Brain pericyte (primary cell): ENCODE measurements around the gene ADD2.

Experiments
- DNase-seq: peaks from one replicate; pipeline ENCODE4 v3.0.0-alpha.2; 2012; ENCODE audit warnings: low read depth, low spot score

The ADD2 gene

DNA sequence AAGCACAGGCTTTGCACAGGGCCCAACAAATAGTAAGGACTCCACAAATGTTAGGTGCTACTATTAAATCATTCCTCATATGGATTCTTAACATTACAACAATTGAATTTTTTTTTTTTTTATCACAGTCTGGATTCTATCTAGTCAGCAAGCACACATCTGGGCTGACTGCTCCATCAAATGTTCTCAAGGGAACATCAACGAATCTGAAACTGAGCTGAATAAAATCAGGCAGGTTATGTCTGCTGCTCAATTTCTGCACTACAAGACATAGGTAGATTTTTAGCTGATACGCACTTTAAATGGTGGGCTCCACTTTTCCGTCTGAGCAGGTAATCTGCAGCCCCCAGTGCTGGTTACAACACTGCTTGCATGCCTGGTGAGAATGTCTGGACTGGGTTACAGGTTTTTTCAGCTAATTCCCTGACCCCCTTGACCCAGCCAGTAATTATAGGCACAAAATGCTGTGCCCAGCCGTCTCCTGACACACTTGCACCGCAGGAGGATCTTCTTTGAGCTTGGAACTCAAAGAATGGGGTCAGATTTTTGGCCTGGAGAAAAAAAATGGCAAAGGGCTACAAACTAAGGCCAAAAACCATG, 44.6 kb downstream of the ADD2 start:
- DNase-seq = no peak

- DNase-seq = no peak
Measured at GRCh38 chr2:70720124-70720523, 47.9 kb downstream of the ADD2 start.

GRCh38 chr2:70719231-70719630, 48.8 kb downstream of the ADD2 start:
- DNase-seq = no peak

DNA sequence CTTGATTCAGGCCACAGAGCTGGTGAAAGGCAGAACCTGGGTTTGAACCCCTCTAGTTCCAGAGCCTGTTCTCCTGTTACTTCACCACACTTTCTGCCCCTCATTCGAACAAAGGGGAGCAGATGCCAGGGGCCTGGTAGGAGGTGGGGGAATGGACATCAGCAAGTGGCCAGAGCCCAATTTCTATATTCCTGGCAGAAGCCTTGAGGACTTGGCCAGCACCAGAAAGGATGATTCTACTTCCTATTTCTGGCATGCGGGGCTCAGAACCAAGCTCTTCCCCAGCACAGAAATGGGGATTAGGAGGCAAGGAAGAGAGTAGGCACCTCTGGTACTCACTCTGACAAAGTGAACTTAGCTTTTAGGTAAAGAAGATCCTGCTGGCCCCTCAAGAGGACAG, 49.3 kb downstream of the ADD2 start:
- no peak for DNase-seq

GRCh38 chr2:70718241-70718640, 49.8 kb downstream of the ADD2 start:
- DNase-seq = no peak

DNA sequence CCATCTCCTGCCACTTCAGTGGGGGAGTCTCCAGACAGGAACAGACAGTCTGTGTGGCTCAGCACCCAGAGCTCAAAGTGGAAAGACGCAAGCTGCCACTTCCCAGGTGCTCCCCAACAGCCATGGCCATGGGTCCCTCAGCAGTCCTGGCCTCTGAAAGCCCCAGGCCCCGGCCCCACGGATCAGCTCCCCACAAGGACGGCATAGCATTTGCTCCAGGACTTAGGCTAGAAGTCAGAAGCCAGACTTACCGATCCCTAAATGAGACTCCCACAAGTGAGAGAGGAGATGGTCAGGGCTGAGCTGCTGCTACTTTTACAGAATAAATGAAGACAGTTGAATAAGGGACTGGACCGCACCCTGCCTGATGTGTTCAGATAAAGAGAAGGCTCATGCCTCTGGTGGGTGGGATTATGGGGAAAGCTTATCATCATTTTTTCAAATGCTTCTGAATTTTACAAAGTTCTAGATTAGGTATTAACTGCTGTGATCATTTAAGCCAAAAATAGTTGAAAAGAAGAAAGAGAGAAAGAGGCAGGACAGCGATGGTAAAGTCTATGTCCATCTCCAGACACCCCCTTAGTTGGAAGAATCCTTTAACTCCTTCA, 50.5 kb downstream of the ADD2 start:
- DNase-seq = no peak

DNA sequence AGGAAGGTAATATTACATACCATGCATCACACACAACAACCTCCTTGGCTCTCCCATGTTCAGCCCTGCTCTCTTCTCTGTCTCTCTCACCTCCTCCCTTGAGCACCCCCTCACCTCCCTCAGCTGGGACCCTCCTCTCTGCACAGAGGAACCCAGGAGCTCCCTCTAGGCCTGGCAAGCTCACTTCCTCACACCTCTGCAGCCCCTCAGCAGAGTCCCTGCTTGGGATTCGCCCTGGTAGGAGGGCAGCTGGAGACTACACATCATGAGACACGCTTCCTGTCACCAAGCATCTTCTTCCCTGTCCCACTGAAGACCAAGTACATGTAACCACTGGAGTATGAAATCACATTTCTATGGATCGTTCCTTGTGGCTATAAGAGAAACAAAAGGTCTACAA, 51.0 kb downstream of the ADD2 start:
- no peak for DNase-seq

- DNase-seq = no peak
Measured at GRCh38 chr2:70716131-70716743, 51.8 kb downstream of the ADD2 start.

- no peak for DNase-seq
Measured at GRCh38 chr2:70715071-70715985, 52.7 kb downstream of the ADD2 start.

DNA sequence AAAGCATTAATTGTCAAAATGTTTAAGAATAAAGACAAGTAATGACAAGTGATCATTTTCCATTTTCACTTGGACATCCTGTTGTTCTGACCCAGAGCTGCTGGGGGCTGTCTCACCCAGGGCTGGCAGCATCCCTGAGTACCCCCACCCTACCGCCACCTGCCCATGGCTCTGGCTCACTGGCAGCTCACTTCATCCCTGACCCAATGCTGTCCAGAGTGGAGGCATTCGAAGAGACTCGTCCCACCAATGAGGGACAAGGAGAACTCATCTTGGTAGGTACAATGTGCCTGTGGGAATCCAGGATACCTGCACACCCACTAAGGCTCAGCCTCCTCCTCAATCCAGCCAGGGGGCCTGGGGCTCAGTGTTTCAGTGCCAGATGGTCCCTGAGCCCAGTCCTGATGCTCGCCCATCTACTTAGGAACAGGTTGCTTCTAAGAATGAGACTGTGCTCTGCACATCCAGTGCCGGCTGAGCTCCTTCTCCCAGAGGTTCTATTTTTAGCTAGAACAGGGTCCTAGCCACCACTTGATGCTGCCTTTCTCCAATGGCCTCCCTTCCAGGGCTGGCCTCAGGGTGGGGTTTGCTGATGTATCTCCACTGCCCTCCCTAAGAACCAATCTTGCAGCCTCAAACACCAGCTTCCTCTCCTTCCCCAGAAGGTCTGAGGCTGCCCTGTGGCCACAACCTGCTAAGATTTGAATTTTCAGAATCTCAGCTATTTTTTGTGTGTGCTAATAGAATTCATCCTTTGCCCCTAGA, 53.7 kb downstream of the ADD2 start:
- no peak for DNase-seq

DNA sequence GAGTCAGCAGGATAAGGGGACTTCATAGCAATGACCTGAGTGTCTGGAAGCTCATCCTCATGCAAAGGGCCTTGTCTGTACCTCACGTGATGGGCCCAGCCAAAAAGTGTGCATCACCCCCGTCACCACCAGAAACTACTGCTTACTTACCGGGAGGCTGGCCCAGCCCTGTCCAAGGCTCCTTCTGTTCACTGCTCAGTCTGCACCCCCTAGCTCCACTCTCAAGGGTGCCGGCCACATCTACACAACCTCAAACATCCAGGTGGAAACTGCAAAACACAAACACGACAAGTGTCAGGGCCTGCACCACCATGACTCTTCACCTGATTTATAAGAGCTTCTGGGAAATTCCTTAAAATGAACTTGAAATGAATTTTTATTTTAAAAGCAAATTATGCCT, 55.1 kb downstream of the ADD2 start:
- DNase-seq = no peak

DNA sequence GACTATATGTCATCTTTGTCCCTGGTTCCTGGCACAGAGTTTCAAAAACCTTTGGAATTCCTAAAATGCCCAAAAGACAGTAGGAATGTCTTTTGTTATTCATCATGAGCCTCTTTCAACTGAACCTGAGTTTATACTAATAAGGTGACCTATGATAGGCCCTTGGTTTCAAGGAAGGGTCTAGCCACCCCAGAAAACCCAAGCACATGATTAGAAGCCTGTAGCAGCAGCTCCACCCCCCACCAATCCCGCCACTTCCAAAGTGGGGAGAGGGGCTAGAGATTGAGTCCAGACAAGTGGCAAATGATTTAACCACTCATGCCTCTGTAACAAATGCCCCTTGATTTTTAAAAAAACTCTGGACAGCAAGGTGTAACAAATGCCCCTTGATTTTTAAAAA, 56.8 kb downstream of the ADD2 start:
- no peak for DNase-seq

- DNase-seq = no peak
Measured at GRCh38 chr2:70710038-70710690, 57.8 kb downstream of the ADD2 start.

DNA sequence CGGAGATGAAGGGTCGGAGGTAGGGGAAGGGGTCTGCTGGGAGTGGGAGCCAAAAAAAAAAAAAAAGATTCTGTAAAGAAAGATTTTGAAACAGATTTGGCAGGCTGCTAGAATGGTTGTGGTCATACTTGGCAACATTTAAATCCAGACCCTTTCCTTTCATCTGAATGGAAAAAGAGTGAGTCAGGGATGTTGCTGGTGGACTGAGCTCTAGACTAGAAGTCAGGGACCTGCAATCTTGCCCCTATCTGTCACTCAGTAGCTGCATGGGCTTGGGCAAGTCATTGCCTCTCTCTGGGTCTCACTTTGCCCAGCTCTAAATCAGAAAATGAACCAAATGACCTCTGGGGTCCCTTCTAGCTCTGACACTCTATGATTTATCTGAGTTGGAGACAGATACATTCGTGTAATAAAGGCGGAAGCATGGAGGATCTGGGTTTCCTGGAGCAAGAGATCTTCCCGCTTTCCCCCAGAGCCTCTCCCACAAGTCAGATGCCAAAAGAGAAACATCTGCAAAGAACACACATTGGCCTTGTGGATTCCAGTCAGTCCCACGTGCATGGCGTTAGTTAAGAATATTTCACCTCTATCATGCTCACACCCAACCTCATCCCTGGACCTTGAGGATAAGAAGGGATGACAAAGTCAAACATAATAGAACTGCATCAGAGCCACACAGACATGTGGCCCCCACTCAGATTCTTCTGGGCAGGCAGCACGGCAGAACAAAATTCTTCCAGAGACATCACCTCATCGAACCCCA, 58.5 kb downstream of the ADD2 start:
- DNase-seq = no peak

DNA sequence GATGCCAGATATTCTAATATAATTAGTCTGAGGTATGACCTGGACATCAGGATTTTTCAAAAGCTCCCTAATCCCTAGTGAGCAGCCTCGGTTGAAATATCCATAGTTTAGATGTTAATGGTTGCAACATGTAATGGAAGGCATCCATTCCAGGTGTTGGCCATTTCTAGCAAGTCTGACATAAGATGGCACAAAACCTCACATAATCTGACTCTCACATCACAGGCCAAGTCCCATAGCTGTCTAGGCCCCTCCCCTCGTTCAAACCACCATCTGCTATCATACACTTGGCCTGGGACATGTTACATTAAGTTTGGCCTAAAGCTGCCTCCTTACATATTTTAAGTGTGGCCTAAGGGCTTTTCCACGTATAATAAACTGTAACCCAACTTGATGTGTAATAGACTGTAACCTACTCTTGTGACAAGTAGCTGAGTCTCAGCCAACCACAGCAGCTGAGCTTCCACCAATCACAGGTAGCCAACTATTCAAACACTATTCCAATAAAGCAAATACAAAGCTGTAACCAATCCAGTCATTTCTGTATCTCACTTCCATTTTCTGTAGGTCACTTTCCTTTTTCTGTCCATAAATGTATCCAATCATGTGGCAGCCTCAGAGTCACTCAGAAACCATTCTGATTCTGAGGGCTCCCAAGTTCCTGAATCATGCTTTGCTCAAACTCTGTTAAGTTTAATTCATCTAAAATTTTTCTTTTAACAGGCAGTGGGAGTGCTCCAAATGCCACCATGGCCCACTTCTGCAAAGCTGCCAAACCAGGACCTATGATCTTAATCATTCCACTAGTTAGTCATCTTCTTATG, 59.4 kb downstream of the ADD2 start:
- no peak for DNase-seq

DNA sequence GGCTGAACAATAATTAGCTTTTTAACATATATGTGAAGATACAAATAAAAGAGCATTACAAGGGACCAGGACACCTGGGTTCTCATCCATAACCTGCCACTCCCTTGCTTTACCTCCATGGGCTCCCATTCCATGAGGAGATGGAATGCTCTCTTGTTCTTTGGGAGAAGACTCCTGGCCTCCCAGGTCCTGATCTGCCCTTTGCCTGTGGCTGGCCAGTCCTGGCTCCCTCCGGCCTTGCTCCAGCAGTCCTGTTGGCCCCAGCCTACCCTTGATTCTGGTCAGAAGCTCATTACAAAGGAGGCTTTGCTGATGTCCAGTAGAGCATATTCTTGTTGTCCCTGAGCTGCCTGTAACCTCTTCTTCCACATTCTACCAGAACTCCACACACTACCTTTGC, 60.3 kb downstream of the ADD2 start:
- DNase-seq = no peak

GRCh38 chr2:70706026-70706795, 61.8 kb downstream of the ADD2 start:
- no peak for DNase-seq

- no peak for DNase-seq
Measured at GRCh38 chr2:70705160-70705850, 62.7 kb downstream of the ADD2 start.
